Measurements from ENCODE around the gene RBP3. TPM values are rescaled to one million over a fixed set of nuclear protein-coding genes. Genes with fewer than 3 reads are reported as not detected.

RBP3 gene
- total and polyA plus RNA-seq, 2 of the 4 experiments (the other 2 are of a cell fraction): not detected

DNA sequence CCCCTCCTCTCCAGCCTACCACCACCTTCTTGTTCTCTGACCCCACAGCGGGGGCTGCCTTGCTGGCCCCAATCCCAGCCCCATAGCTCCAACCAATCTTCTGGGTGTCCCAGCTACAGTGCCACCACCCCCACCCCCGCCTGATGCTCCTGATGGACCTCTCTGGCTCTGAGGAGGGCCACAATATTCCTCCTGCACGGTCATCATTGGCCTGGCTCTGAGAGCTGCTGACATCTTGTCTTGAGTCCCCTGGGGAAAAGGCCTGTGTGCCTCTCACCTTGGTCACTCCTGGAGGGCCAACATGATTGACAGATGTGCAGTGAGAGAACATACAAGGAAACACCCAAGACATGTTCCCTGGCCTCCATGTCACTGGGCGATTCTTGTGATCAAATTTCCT, 18.3 kb upstream of the RBP3 start:
- Histone ChIP-seq H2BK15ac (ENCODE audit: low read depth, low read length) (no peak overlapping the region), H3K27ac (ENCODE audit: insufficient read depth, low read length) (no peak overlapping the region), H3K9me3 (ENCODE audit: control insufficient read depth, insufficient read depth, low read length) (no peaks in the 10 kb centered on the region), H2AK9ac (replicated peaks; ENCODE audit: low read depth, low read length, poor library complexity) (no peak overlapping the region), H4K8ac (ENCODE audit: low read depth in 2 of 2, low read length in 2 of 2) (no peak overlapping the region), H3K56ac (ENCODE audit: extremely low read depth, insufficient read depth, low read length) (no peak overlapping the region), H3K27me3 (ENCODE audit: control insufficient read depth, insufficient read depth, low read length) (peaks cover 13% of the 10 kb centered on the region), H2AK5ac (ENCODE audit: low read depth, low read length) (no peak overlapping the region), H3K23ac (ENCODE audit: low read depth, low read length) (no peak overlapping the region), H4K91ac (ENCODE audit: insufficient read depth, low read depth, low read length) (no peak overlapping the region), H3K79me1 (ENCODE audit: low read depth in 1 of 2, low read length in 2 of 2) (no peaks in the 10 kb centered on the region), H3K4me1 (ENCODE audit: control insufficient read depth, insufficient read depth, low read length) (no peaks in the 10 kb centered on the region), H2BK20ac (ENCODE audit: low read depth, low read length) (no peak overlapping the region), H3K9ac (ENCODE audit: low read depth, low read length) (no peak overlapping the region), H3K4ac (ENCODE audit: low read depth, low read length) (no peak overlapping the region), H3K36me3 (ENCODE audit: control insufficient read depth, insufficient read depth, low read length) (no peaks in the 10 kb centered on the region), H3K4me3 (ENCODE audit: insufficient read depth, low read depth, low read length) (no peak overlapping the region), H4K20me1 (ENCODE audit: insufficient read depth, low read length) (no peaks in the 10 kb centered on the region), H2BK120ac (ENCODE audit: low read depth, low read length) (no peak overlapping the region), H3K9me1 (ENCODE audit: insufficient read depth, low read length) (peaks cover 4% of the 10 kb centered on the region; the same call in 1 of the 2 replicates), H4K5ac (ENCODE audit: low read depth, low read length) (no peak overlapping the region), H2BK5ac (ENCODE audit: low read depth, low read length, poor library complexity, severe bottlenecking) (no peak overlapping the region), H2AFZ (replicated peaks; ENCODE audit: low read length, poor library complexity) (no peak overlapping the region), H3K18ac (ENCODE audit: low read depth, low read length) (no peak overlapping the region), H3K4me2 (ENCODE audit: low read depth, low read length) (no peak overlapping the region), H3K14ac (replicated peaks; ENCODE audit: low read depth, low read length) (no peak overlapping the region)
- ATAC-seq (ENCODE audit: low read depth) (no peak), DNase-seq (no peak)
- BruUV-seq (replicated peaks): no TSS peak
- in situ Hi-C loops (cut with MboI; ENCODE audit: low sequenced_read_pairs) (no loop called here), intact Hi-C loops (cut with micrococcal nuclease) (no loop called here), dilution Hi-C loops (cut with HindIII; ENCODE audit: low sequenced_read_pairs, unreplicated experiment) (no loop called here)
- ChIA-PET CTCF (no interaction called here), POLR2A (ENCODE audit: unreplicated experiment) (no interaction called here)
- TF ChIP-seq, protein P1, sequence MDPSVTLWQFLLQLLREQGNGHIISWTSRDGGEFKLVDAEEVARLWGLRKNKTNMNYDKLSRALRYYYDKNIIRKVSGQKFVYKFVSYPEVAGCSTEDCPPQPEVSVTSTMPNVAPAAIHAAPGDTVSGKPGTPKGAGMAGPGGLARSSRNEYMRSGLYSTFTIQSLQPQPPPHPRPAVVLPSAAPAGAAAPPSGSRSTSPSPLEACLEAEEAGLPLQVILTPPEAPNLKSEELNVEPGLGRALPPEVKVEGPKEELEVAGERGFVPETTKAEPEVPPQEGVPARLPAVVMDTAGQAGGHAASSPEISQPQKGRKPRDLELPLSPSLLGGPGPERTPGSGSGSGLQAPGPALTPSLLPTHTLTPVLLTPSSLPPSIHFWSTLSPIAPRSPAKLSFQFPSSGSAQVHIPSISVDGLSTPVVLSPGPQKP (IDR thresholded peaks at IDR 0.05; ENCODE audit: borderline replicate concordance, low read depth, low read length): no peak
- TF ChIP-seq, protein P2, sequence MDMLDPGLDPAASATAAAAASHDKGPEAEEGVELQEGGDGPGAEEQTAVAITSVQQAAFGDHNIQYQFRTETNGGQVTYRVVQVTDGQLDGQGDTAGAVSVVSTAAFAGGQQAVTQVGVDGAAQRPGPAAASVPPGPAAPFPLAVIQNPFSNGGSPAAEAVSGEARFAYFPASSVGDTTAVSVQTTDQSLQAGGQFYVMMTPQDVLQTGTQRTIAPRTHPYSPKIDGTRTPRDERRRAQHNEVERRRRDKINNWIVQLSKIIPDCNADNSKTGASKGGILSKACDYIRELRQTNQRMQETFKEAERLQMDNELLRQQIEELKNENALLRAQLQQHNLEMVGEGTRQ (IDR thresholded peaks at IDR 0.05; ENCODE audit: low read depth, low read length): no peak
- TF ChIP-seq MAZ (IDR thresholded peaks at IDR 0.05; ENCODE audit: borderline replicate concordance, low read depth, low read length): no peak
- TF ChIP-seq RFX5 (IDR thresholded peaks at IDR 0.05; ENCODE audit: low read depth, low read length): no peak
- no peak for TF ChIP-seq CEBPB (IDR thresholded peaks at IDR 0.05; ENCODE audit: low read depth, low read length)
- TF ChIP-seq MAFK (IDR thresholded peaks at IDR 0.05; ENCODE audit: low read depth, low read length): no peak
- TF ChIP-seq, protein P3, sequence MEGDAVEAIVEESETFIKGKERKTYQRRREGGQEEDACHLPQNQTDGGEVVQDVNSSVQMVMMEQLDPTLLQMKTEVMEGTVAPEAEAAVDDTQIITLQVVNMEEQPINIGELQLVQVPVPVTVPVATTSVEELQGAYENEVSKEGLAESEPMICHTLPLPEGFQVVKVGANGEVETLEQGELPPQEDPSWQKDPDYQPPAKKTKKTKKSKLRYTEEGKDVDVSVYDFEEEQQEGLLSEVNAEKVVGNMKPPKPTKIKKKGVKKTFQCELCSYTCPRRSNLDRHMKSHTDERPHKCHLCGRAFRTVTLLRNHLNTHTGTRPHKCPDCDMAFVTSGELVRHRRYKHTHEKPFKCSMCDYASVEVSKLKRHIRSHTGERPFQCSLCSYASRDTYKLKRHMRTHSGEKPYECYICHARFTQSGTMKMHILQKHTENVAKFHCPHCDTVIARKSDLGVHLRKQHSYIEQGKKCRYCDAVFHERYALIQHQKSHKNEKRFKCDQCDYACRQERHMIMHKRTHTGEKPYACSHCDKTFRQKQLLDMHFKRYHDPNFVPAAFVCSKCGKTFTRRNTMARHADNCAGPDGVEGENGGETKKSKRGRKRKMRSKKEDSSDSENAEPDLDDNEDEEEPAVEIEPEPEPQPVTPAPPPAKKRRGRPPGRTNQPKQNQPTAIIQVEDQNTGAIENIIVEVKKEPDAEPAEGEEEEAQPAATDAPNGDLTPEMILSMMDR (conservative IDR thresholded peaks at IDR 0.05; ENCODE audit: low read depth, low read length): no peak
- no peak for TF ChIP-seq FOS (IDR thresholded peaks at IDR 0.05; ENCODE audit: low read depth, low read length)
- no peak for TF ChIP-seq CHD1 (IDR thresholded peaks at IDR 0.05; ENCODE audit: low read depth, low read length)
- TF ChIP-seq SMC3 (IDR thresholded peaks at IDR 0.05; ENCODE audit: low read depth, low read length): no peak
- no peak for TF ChIP-seq RCOR1 (IDR thresholded peaks at IDR 0.05; ENCODE audit: insufficient replicate concordance, low read length)
- TF ChIP-seq RAD21 (IDR thresholded peaks at IDR 0.05; ENCODE audit: low read length): no peak
- no peak for TF ChIP-seq MXI1 (IDR thresholded peaks at IDR 0.05; ENCODE audit: borderline replicate concordance, low read depth, low read length)
- 40% methylated on average over 2 of the region's 4 CpGs; no CpG with 5 or more reads in 1 of the 2 experiments for WGBS, 2 experiments (ENCODE audit: extremely low coverage in 2 of 2, insufficient read length in 1 of 2)

All from IMR-90 (cell line).